NCI-H82 (cell line): Measurements from ENCODE around the gene ARHGAP25.

ENCODE experiments used
- DNase-seq: peaks from one replicate; lab custom pipeline; 2025; lab: John Stamatoyannopoulos, UW

ARHGAP25 gene

GRCh38 chr2:68734688-68735525, at the start of gene ARHGAP25:
Gene ARHGAP25, plus strand, starts transcription at chr2:68734811. Its CDS starts 389 bp downstream, at chr2:68735200.
- DNase-seq, result no peak

- DNase-seq, result no peak
Measured at GRCh38 chr2:68686178-68686577, 48.4 kb upstream of the ARHGAP25 start.

GRCh38 chr2:68687018-68687417, 47.6 kb upstream of the ARHGAP25 start:
- no peak for DNase-seq

- DNase-seq, result no peak
Measured at GRCh38 chr2:68689553-68690537, 44.8 kb upstream of the ARHGAP25 start.

GRCh38 chr2:68690851-68691250, 43.8 kb upstream of the ARHGAP25 start:
- DNase-seq, result no peak

GRCh38 chr2:68692511-68692910, 42.1 kb upstream of the ARHGAP25 start:
- no peak for DNase-seq

- DNase-seq, result peak; percentile 35
Measured at GRCh38 chr2:68693951-68694350, 40.7 kb upstream of the ARHGAP25 start.

- no peak for DNase-seq
Measured at GRCh38 chr2:68695971-68696370, 38.6 kb upstream of the ARHGAP25 start.

GRCh38 chr2:68696554-68696953, 38.1 kb upstream of the ARHGAP25 start:
- no peak for DNase-seq

GRCh38 chr2:68698567-68699377, 35.8 kb upstream of the ARHGAP25 start:
- DNase-seq, result no peak

- DNase-seq, result no peak
Measured at GRCh38 chr2:68700560-68700959, 34.1 kb upstream of the ARHGAP25 start.

GRCh38 chr2:68706637-68707036, 28.0 kb upstream of the ARHGAP25 start:
- DNase-seq, result no peak

- DNase-seq, result no peak
Measured at GRCh38 chr2:68708629-68709028, 26.0 kb upstream of the ARHGAP25 start.

- DNase-seq, result peak; percentile 80
Measured at GRCh38 chr2:68709421-68709911, 25.1 kb upstream of the ARHGAP25 start.

GRCh38 chr2:68710336-68710735, 24.3 kb upstream of the ARHGAP25 start:
- no peak for DNase-seq

- DNase-seq, result no peak
Measured at GRCh38 chr2:68710756-68711155, 23.9 kb upstream of the ARHGAP25 start.

- DNase-seq, result no peak
Measured at GRCh38 chr2:68714866-68715265, 19.7 kb upstream of the ARHGAP25 start.

GRCh38 chr2:68715353-68716041, 19.1 kb upstream of the ARHGAP25 start:
- DNase-seq, result peak; percentile 90

- DNase-seq, result no peak
Measured at GRCh38 chr2:68716604-68717304, 17.9 kb upstream of the ARHGAP25 start.

- DNase-seq, result no peak
Measured at GRCh38 chr2:68717305-68717661, 17.3 kb upstream of the ARHGAP25 start.

- no peak for DNase-seq
Measured at GRCh38 chr2:68719912-68720311, 14.7 kb upstream of the ARHGAP25 start.
